Activated CD4-positive, CD25-positive, alpha-beta regulatory T cell (primary cell): Measurements from ENCODE around the gene DAD1.
"Not testable (repeated sequence)": the region's sequence is repeated elsewhere in the genome, so short reads cannot be mapped to it uniquely, and the experiment has no call there.

ENCODE experiments used
- DNase-seq, 4 experiments: peaks; one replicate each; lab custom pipeline; 2025; lab: John Stamatoyannopoulos, UW

DAD1 gene

DNA sequence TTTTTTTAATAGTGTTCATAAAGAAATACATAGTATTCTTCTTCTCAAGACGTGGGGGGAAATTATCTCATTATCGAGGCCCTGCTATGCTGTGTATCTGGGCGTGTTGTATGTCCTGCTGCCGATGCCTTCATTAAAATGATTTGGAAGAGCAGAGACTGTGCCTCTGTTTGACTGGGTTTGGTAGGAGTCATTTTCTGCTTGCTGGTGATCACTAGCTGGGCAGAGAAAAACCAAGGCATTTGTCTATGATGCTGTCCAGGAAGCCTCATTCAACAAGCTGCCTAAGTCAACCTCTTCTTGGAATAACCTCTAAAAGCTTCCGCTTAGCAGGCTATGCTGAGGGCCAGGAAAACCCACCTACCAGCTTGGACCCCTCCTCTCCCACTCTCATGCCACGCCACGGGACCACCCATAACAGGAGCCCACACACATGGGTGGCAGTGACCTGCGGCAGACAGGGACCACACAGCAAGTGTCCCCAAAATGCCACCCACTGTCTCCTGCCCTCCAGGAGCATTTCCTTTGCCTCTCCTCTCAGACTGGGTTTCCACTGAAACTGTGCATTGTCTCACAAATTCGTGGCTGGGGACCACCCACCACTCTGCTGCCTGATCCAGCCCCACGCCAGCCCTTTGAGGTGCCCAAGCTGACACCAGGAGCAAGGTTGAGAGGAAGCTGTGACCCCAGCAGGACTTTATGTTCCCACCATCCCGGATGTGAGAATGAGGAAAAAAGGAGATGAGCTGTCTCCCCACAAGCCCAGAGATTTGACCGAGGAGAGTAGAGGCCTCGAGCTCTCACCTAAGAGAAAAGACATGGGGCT, 36.8 kb downstream of the DAD1 start:
- no peak for DNase-seq

DNA sequence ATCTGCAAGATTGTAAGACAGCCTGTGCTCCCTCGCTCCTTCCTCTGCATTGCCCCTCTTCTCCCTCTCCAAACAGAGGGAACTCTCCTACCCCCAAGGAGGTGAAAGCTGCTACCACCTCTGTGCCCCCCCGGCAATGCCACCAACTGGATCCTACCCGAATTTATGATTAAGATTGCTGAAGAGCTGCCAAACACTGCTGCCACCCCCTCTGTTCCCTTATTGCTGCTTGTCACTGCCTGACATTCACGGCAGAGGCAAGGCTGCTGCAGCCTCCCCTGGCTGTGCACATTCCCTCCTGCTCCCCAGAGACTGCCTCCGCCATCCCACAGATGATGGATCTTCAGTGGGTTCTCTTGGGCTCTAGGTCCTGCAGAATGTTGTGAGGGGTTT, 37.4 kb downstream of the DAD1 start:
- no peak for DNase-seq

DNA sequence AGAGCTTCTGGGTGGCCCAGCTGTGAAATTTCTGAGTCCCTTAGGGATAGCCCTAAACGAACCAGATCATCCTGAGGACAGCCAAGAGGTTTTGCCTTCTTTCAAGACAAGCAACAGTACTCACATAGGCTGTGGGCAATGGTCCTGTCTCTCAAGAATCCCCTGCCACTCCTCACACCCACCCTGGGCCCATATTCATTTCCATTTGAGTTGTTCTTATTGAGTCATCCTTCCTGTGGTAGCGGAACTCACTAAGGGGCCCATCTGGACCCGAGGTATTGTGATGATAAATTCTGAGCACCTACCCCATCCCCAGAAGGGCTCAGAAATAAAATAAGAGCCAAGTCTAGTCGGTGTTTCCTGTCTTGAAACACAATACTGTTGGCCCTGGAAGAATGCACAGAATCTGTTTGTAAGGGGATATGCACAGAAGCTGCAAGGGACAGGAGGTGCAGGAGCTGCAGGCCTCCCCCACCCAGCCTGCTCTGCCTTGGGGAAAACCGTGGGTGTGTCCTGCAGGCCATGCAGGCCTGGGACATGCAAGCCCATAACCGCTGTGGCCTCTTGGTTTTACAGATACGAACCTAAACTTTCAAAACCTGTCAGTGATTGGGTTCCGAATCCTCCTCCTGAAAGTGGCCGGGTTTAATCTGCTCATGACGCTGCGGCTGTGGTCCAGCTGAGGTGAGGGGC, 38.9 kb downstream of the DAD1 start:
- DNase-seq: peak in 3 of 4 experiments; percentile 23 to 34 (median 28)

DNA sequence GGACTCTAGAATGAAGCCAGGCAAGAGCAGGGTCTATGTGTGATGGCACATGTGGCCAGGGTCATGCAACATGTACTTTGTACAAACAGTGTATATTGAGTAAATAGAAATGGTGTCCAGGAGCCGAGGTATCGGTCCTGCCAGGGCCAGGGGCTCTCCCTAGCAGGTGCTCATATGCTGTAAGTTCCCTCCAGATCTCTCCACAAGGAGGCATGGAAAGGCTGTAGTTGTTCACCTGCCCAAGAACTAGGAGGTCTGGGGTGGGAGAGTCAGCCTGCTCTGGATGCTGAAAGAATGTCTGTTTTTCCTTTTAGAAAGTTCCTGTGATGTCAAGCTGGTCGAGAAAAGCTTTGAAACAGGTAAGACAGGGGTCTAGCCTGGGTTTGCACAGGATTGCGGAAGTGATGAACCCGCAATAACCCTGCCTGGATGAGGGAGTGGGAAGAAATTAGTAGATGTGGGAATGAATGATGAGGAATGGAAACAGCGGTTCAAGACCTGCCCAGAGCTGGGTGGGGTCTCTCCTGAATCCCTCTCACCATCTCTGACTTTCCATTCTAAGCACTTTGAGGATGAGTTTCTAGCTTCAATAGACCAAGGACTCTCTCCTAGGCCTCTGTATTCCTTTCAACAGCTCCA, 39.6 kb downstream of the DAD1 start:
- DNase-seq: no peak

DNA sequence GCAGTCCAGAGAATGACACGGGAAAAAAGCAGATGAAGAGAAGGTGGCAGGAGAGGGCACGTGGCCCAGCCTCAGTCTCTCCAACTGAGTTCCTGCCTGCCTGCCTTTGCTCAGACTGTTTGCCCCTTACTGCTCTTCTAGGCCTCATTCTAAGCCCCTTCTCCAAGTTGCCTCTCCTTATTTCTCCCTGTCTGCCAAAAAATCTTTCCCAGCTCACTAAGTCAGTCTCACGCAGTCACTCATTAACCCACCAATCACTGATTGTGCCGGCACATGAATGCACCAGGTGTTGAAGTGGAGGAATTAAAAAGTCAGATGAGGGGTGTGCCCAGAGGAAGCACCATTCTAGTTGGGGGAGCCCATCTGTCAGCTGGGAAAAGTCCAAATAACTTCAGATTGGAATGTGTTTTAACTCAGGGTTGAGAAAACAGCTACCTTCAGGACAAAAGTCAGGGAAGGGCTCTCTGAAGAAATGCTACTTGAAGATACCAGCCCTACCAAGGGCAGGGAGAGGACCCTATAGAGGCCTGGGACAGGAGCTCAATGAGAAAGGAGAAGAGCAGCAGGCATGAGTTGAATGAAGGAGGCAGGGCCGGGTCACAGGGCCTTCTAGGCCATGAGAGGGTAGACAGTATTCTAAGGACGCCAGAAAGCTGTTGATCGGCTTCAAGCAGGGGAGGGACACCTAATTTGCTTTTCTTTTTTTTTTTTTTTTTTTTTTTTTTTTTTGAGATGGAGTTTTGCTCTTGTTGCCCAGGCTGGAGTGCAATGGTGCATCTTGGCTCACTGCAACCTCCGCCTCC, 40.9 kb downstream of the DAD1 start:
- DNase-seq: no peak

GRCh38 chr14:22547313-22547947, 41.6 kb downstream of the DAD1 start:
- DNase-seq: no peak

DNA sequence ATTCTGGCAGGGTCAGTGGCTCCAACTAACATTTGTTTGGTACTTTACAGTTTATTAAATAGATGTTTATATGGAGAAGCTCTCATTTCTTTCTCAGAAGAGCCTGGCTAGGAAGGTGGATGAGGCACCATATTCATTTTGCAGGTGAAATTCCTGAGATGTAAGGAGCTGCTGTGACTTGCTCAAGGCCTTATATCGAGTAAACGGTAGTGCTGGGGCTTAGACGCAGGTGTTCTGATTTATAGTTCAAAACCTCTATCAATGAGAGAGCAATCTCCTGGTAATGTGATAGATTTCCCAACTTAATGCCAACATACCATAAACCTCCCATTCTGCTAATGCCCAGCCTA, 42.3 kb downstream of the DAD1 start:
- DNase-seq: no peak

DNA sequence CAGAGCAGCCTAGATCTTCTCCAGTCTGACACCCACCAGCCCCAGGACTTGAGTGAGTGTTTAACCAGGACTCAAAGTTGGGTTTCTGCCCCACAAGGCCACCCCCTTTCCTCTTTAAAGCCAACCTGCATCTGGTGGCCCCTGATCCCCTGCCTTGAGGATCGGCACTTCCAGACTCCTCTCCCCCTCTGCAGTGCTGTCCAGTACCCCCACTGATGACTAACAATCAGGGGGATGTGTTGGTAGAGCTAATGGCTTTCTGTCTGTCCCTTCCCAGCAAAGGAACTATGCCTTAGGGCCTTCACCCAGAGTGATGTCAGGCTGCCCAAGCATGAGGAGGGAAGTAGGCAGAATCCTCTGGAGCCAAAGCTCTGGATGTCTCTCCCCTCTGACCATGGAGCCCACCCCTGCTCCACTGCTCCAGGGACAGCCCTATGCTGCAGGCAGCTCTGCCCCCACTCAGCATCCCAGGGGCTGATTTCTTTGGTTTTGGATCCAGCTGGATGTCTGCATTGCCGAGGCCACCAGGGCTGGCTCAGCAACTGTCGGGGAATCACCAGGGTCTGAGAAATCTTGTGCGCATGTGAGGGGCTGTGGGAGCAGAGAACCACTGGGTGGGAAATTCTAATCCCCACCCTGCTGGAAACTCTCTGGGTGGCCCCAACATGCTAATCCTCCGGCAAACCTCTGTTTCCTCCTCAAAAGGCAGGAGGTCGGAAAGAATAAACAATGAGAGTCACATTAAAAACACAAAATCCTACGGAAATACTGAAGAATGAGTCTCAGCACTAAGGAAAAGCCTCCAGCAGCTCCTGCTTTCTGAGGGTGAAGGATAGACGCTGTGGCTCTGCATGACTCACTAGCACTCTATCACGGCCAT, 42.9 kb downstream of the DAD1 start:
- no peak for DNase-seq

DNA sequence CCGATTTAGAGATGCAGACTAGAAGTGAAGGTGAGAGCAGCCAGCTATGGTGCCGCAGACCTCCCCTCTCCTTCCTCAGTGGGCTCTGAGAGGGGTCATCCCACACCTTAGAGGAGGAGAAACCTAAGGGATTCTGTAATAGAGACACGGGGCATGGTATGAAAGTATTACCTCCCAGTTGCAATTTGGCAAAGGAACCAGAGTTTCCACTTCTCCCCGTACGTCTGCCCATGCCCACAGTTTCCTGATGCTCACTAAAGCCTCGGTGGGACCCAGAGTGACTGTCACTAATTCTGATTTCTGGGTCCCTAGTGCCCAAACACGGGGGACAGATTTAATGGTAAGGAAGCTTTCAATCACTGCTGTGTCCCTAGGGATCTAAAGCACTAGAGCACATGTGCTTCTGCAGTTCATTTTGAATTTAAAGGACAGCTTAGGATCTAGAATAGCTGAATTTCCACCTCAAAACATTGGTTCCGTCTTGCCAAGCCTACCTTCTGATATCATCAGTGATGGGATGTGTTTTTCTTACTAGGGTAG, 44.1 kb downstream of the DAD1 start:
- DNase-seq: no peak

- no peak for DNase-seq
These were observed 44.6 kb downstream of the DAD1 start for GRCh38 chr14:22544406-22544805.

GRCh38 chr14:22543570-22544357, 45.3 kb downstream of the DAD1 start:
- DNase-seq: not testable (repeated sequence)

GRCh38 chr14:22542360-22542759, 46.7 kb downstream of the DAD1 start:
- DNase-seq: no peak

GRCh38 chr14:22541721-22542120, 47.3 kb downstream of the DAD1 start:
- no peak for DNase-seq

- no peak for DNase-seq
These were observed 48.1 kb downstream of the DAD1 start for GRCh38 chr14:22540811-22541360.

GRCh38 chr14:22540293-22540692, 48.7 kb downstream of the DAD1 start:
- DNase-seq: no peak

DNA sequence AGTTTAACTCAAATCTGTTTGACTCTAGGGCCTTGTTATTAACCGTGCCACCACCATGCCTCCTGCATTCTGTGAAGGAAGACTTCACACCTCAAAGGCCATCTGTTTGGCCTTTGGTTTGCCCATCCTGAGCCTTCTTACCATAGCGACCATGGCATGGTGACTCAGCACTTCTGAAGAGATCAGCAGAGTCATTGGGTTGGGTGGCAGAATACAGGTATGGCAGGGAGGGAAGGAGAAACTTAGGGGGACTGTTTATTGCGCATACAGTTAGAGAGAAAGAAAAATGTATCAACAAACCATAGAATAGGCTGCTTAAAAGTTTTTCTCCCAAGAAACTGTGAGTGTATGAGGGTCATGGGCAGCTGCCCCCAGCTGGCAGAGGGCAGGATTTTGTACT, 49.2 kb downstream of the DAD1 start:
- no peak for DNase-seq

- DNase-seq: no peak
These were observed 50.3 kb downstream of the DAD1 start for GRCh38 chr14:22538671-22539228.

DNA sequence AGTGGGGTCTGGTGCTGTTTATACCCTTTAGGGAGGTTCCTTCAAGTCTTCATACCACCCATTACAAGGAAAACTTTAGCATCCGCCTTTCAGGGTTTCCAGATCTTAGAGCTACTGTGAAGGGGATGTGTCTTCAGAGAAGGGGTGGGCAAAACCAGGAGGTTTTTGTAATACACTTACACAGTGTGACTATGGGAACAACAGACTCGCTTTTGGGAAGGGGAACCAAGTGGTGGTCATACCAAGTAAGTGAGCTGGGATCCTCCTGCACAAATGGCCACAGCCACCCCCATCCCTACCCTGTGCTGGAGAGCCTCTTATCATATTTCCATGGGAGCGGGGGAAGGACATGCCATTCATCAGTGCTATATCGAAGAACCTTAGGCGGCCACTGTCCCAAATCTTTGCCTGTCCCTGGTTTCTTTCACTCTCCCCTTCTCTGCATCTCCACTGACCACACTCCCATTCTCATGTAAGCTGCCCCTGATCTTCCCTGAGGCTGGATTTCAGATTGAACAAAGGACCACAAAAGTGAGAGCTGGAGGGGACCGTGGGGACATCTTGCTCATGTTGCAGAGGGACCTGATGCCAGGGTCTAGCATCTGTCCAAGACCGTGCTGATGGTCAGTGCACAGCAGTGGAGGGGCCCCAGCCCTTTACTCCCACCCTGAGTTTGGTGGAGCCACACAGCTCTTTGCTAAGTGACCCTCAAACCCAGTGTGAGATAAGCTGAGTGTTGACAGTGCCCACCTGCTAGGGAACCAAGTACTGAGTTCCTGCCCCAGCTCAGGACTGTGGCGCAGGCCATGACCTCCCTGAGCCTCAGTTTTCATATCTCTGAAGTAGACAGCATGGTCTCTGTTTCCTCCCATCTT, 51.4 kb downstream of the DAD1 start:
- DNase-seq: no peak
